ENCODE data around the gene C4orf50.

DNA sequence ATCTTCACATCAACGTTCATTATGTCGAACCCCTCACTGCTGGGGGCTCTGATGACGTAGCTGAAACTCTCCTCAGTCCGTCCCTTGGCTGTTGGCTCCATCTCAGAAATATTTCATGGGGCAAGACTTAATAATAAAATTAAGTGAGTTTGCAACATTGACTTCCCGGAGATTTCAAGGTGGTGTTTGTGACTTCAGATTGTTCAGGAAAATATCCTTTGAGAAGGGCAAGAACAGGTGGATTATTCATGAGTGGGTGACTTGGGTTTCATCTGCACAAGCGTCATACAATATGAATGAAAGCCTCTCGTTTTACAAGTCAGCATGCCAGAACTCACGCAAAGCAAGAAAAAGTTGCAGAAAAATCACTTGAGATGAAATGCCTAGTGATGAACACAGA, at the start of gene C4orf50:
- no peak for TF ChIP-seq FOXM1 (IDR thresholded peaks at IDR 0.05; ENCODE audit: borderline replicate concordance)
- TF ChIP-seq L3MBTL2 (conservative IDR thresholded peaks at IDR 0.05) = no peak
- no peak for TF ChIP-seq TARDBP (IDR thresholded peaks at IDR 0.05)
- TF ChIP-seq FOXK2 (IDR thresholded peaks at IDR 0.05) = no peak
- TF ChIP-seq CTBP1 (IDR thresholded peaks at IDR 0.05; ENCODE audit: borderline replicate concordance) = no peak
- no peak for TF ChIP-seq LEF1 (IDR thresholded peaks at IDR 0.05; ENCODE audit: borderline replicate concordance)
- TF ChIP-seq BHLHE40 (IDR thresholded peaks at IDR 0.05; ENCODE audit: borderline replicate concordance) = no peak
- TF ChIP-seq ZNF384 (IDR thresholded peaks at IDR 0.05) = no peak
- no peak for TF ChIP-seq FOXA1 (IDR thresholded peaks at IDR 0.05)
